Heart right ventricle (tissue), 16 donors: ENCODE measurements around the gene VTI1A. TPM values are rescaled to one million over a fixed set of nuclear protein-coding genes. Genes with fewer than 3 reads are reported as not detected.
"Not testable (repeated sequence)": the region's sequence is repeated elsewhere in the genome, so short reads cannot be mapped to it uniquely, and the experiment has no call there.

Experiments
- ATAC-seq, 8 donors: fragments of 200-7000 bp; cut with Tn5 transposase; one replicate each; pipeline ENCODE4 v1.9.1; 2020; ENCODE audit warnings: mild to moderate bottlenecking in 8 of 8, moderate library complexity in 8 of 8, moderate number of reproducible peaks in 1 of 8
- DNase-seq, 2 donors: peaks; one replicate each; pipeline ENCODE4 v3.0.0-alpha.2; 2020
- H3K27ac ChIP-seq, 10 donors: fragments of 200-600 bp; sonication (generic) in 2 of 10; one replicate each; pipeline versions ENCODE4 v1.5.0 to v1.8.0; 2020 to 2022; ENCODE audit warnings: mild to moderate bottlenecking in 3 of 10
- H3K27me3 ChIP-seq, 7 donors: fragments of 200-600 bp; one replicate each; pipeline ENCODE4 v1.8.0; 2021 to 2022; ENCODE audit warnings: mild to moderate bottlenecking in 2 of 7
- H3K36me3 ChIP-seq, 9 donors: fragments of 200-600 bp; sonication (generic) in 1 of 9; one replicate each; pipeline versions ENCODE4 v1.5.0 to v1.8.0; 2020 to 2022; ENCODE audit warnings: mild to moderate bottlenecking in 2 of 9
- H3K4me1 ChIP-seq, 9 donors: fragments of 200-600 bp; sonication (generic) in 1 of 9; one replicate each; pipeline versions ENCODE4 v1.5.0 to v1.8.0; 2020 to 2022; ENCODE audit warnings: mild to moderate bottlenecking in 4 of 9
- H3K4me3 ChIP-seq, 10 donors: fragments of 200-600 bp; sonication (generic) in 2 of 10; one replicate each; pipeline versions ENCODE4 v1.5.0 to v1.8.0; 2020 to 2022; ENCODE audit warnings: mild to moderate bottlenecking in 7 of 10, moderate library complexity in 2 of 10
- H3K9me3 ChIP-seq, 11 donors: fragments of 200-600 bp in 10 of 11; sonication (generic) in 2 of 11; one replicate each; pipeline versions ENCODE4 v1.5.0 to v1.8.0; 2013 to 2022; ENCODE audit warnings: mild to moderate bottlenecking in 2 of 11, control low read depth in 1 of 11, moderate library complexity in 1 of 11
- CTCF ChIP-seq, 9 donors: fragments of 200-600 bp; sonication (generic) in 2 of 9; IDR thresholded peaks; one replicate each; pipeline versions ENCODE4 v1.5.0 to v1.8.0; 2021 to 2022; ENCODE audit warnings: antibody characterized with exemption in 9 of 9, mild to moderate bottlenecking in 5 of 9, moderate library complexity in 1 of 9
- WGBS, 2 donors: extraction: QIAGEN DNeasy Blood & Tissue Kit; methylation state at CpG; one replicate each; pipeline ENCODE4 v1.1.7; 2013; ENCODE audit warnings: inconsistent platforms in 1 of 2; 5-methylcytosine and 5-hydroxymethylcytosine counted together
- intact Hi-C, 10 donors: fragments of 100-400 bp; cut with DNase I; formaldehyde crosslinking; loops; one replicate each; pipeline versions ENCODE4 v1.11.1 to v1.14.2; 2022
- polyA plus RNA-seq, 2 donors: library from polyadenylated mRNA; stranded (reverse); fragments of 200-250 nt; gene quantifications; one replicate each; pipeline ENCODE4 v1.2.3, GENCODE V29; 2013
- total RNA-seq, 10 donors: library from RNA; stranded (reverse); fragmentation: NEBNext Ultra II Directional in 3 of 10; extraction: Animal tissue kit (Norgen Biotek cat#: 25700) in 3 of 10; gene quantifications; one replicate each; pipeline versions ENCODE4 v1.2.1 to v1.2.4, GENCODE V29; 2021 to 2023
- donor health status: Arrhythmogenic right ventricular cardiomyopathy.
- donor health status: ischemic (EF 13 %, LVEDD 7.1; RV severe dilation, severe dysfunction).
- donor health status: healthy with polysubstance abuse.
- donor health status: DM: no; HTN: yes; CAD: no.
- donor health status: DM: no; HTN: no; CAD: no.
- donor health status: ischemic (EF 25% LVEDD 6.9; RV normal size, moderate dysfunction).
- donor health status: ischemic (EF 25% LVEDD 5.7; RV mildly dilated, moderate dysfunction).
- donor health status: healthy.
- donor health status: DM: yes; HTN: yes; CAD: no.
- donor health status: Ischemic cardiomyopathy.
- donor health status: ischemic (EF 35%, LVEDD 5.7; RV mildly dilated, moderate dysfunction).
- donor health status: nonischemic (EF 11% LVEDD 7.7; RV severe dilation, severe dysfunction).
- donor health status: DM: yes; HTN: yes; CAD: no.
- donor health status: PGD.
- donor health status: ischemic (EF 29% LVEDD 5.4; RV normal size, mild dysfunction).
- donor health status: nonischemic (EF 23%, LVEDD 6.1; RV moderate dilation, normal function).

The VTI1A gene
- total and polyA plus RNA-seq, 12 donors = 6.2 to 24.5 (median 20.6) TPM

- Histone ChIP-seq H3K36me3 (peaks cover 0 to 10% (median 0%) of the 10 kb centered on the region in 9 donors), H3K4me3 (no peak overlapping the region), H3K4me1 (peaks cover 0 to 11% (median 0%) of the 10 kb centered on the region in 9 donors), H3K27me3 (no peaks in the 10 kb centered on the region), H3K27ac (no peak overlapping the region), H3K9me3 (no peaks in the 10 kb centered on the region)
- no peak for TF ChIP-seq CTCF (IDR thresholded peaks at IDR 0.05)
- ATAC-seq = no peak
- DNase-seq = no peak
- intact Hi-C loops = no loop called here
- WGBS, 2 donors = 74 to 79% methylated on average over 5 of the region's 5 CpGs
Observed at GRCh38 chr10:112588225-112588990, 141.4 kb downstream of the VTI1A start.

GRCh38 chr10:112589081-112589480 is 142.1 kb downstream of the VTI1A start:
- DNase-seq (no peak), ATAC-seq (no peak)
- peaks cover 0 to 7% (median 0%) of the 10 kb centered on the region in 9 donors for H3K36me3 ChIP-seq
- no peak overlapping the region for H3K27ac ChIP-seq
- no peak for TF ChIP-seq CTCF (IDR thresholded peaks at IDR 0.05)
- no peak overlapping the region for H3K4me3 ChIP-seq
- H3K9me3 ChIP-seq = no peaks in the 10 kb centered on the region
- no peaks in the 10 kb centered on the region for H3K27me3 ChIP-seq
- H3K4me1 ChIP-seq = peaks cover 0 to 11% (median 0%) of the 10 kb centered on the region in 9 donors
- intact Hi-C loops = no loop called here
- WGBS, 2 donors = 91 to 94% methylated on average over 6 of the region's 6 CpGs

GRCh38 chr10:112590786-112591185 is 143.8 kb downstream of the VTI1A start:
- H3K36me3 ChIP-seq, DNase-seq, H3K9me3 ChIP-seq, H3K27me3 ChIP-seq, ATAC-seq, H3K27ac ChIP-seq, intact Hi-C loops, H3K4me3 ChIP-seq, H3K4me1 ChIP-seq: not testable (repeated sequence)
- 92 to 99% methylated on average over 7 of the region's 7 CpGs for WGBS, 2 donors

DNA sequence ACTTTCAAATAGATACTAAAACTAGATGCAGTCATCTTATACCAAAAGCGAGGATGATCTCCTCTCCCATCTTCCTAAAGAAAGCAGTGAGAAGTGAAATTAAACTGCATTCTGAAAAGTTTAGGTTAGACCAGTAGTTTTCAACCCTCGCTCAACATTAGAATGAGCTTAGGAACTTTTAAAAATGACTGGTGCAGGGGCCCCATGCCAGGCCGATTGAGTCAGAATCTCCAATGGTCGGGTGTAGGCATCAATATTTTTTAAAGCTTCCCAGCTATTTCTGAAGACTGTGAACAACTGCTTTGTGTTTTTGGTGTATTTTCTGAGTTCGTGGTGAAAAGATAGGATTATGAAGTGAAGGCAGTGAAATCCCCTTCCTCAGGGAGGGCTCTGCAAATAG is 146.0 kb downstream of the VTI1A start:
- Histone ChIP-seq H3K36me3 (peaks cover 0 to 3% (median 0%) of the 10 kb centered on the region in 9 donors), H3K4me1 (no peaks in the 10 kb centered on the region), H3K9me3 (peaks cover 0 to 7% (median 0%) of the 10 kb centered on the region in 11 donors), H3K4me3 (no peak overlapping the region), H3K27ac (no peak overlapping the region), H3K27me3 (no peaks in the 10 kb centered on the region)
- DNase-seq (no peak), ATAC-seq (no peak)
- intact Hi-C loops = no loop called here
- TF ChIP-seq CTCF (IDR thresholded peaks at IDR 0.05) = no peak
- 90 to 92% methylated on average over 5 of the region's 5 CpGs for WGBS, 2 donors
